HEK293 (cell line): Measurements from ENCODE around the gene SNRPD3.

Experiments
- GFI1B ChIP-seq: fragments of 450-650 bp; formaldehyde crosslinking; IDR thresholded peaks from 2 replicates; pipeline ENCODE4 v1.5.1; 2016; ENCODE audit warnings: missing biosample characterization, missing genetic modification characterization
- GLI2 ChIP-seq: fragments of 450-650 bp; formaldehyde crosslinking; IDR thresholded peaks from 2 replicates; pipeline ENCODE4; 2017; ENCODE audit warnings: missing biosample characterization, missing genetic modification characterization, low read depth, borderline replicate concordance
- KLF17 ChIP-seq: fragments of 450-650 bp; formaldehyde crosslinking; IDR thresholded peaks from 2 replicates; pipeline ENCODE4 v1.5.1; 2016; ENCODE audit warnings: missing biosample characterization, missing genetic modification characterization
- PRDM2 ChIP-seq: fragments of 450-650 bp; formaldehyde crosslinking; IDR thresholded peaks from 2 replicates; pipeline ENCODE4 v1.5.1; 2016; ENCODE audit warnings: missing biosample characterization, missing genetic modification characterization, borderline replicate concordance
- PRDM4 ChIP-seq: fragments of 450-650 bp; formaldehyde crosslinking; IDR thresholded peaks from 2 replicates; pipeline ENCODE4 v1.5.1; 2017; ENCODE audit warnings: missing biosample characterization, missing genetic modification characterization
- SALL2 ChIP-seq: fragments of 450-650 bp; formaldehyde crosslinking; IDR thresholded peaks from 2 replicates; pipeline ENCODE4 v1.5.0; 2017; ENCODE audit warnings: missing biosample characterization, mild to moderate bottlenecking, missing genetic modification characterization, borderline replicate concordance
- WT1 ChIP-seq: fragments of 450-650 bp; formaldehyde crosslinking; IDR thresholded peaks from 2 replicates; pipeline ENCODE4 v1.5.1; 2016; ENCODE audit warnings: missing biosample characterization, missing genetic modification characterization
- ZBTB11 ChIP-seq: fragments of 450-650 bp; formaldehyde crosslinking; conservative IDR thresholded peaks from 2 replicates; pipeline ENCODE4 v1.5.1; 2016; ENCODE audit warnings: low read depth, missing biosample characterization, missing genetic modification characterization
- ZEB2 ChIP-seq: fragments of 450-650 bp; formaldehyde crosslinking; IDR thresholded peaks from 2 replicates; pipeline ENCODE4 v1.5.1; 2016; ENCODE audit warnings: missing biosample characterization, missing genetic modification characterization
- ZNF248 ChIP-seq: fragments of 450-650 bp; formaldehyde crosslinking; IDR thresholded peaks from 2 replicates; pipeline ENCODE4 v1.5.1; 2017; ENCODE audit warnings: missing biosample characterization, missing genetic modification characterization
- ZNF280D ChIP-seq: fragments of 450-650 bp; formaldehyde crosslinking; IDR thresholded peaks from 2 replicates; pipeline ENCODE4 v1.5.1; 2016; ENCODE audit warnings: missing biosample characterization, missing genetic modification characterization
- ZNF335 ChIP-seq: fragments of 450-650 bp; formaldehyde crosslinking; conservative IDR thresholded peaks from 2 replicates; pipeline ENCODE4 v1.5.1; 2016; ENCODE audit warnings: missing biosample characterization, missing genetic modification characterization
- ZNF518A ChIP-seq: fragments of 450-650 bp; formaldehyde crosslinking; conservative IDR thresholded peaks from 2 replicates; pipeline ENCODE4 v1.5.1; 2016; ENCODE audit warnings: low read depth, missing biosample characterization, missing genetic modification characterization
- ZNF600 ChIP-seq: fragments of 450-650 bp; formaldehyde crosslinking; IDR thresholded peaks from 2 replicates; pipeline ENCODE4 v1.5.1; 2016; ENCODE audit warnings: missing biosample characterization, missing genetic modification characterization
- ZNF623 ChIP-seq: fragments of 450-650 bp; formaldehyde crosslinking; IDR thresholded peaks from 2 replicates; pipeline ENCODE4 v1.5.1; 2016; ENCODE audit warnings: missing biosample characterization, missing genetic modification characterization
- ZNF701 ChIP-seq: fragments of 450-650 bp; formaldehyde crosslinking; IDR thresholded peaks from 2 replicates; pipeline ENCODE4 v1.5.1; 2016; ENCODE audit warnings: missing biosample characterization, missing genetic modification characterization
- ZXDB ChIP-seq: fragments of 450-650 bp; formaldehyde crosslinking; IDR thresholded peaks from 2 replicates; pipeline ENCODE4 v1.5.1; 2016; ENCODE audit warnings: missing biosample characterization, missing genetic modification characterization

The SNRPD3 gene

GRCh38 chr22:24506802-24507438 is 48.9 kb upstream of the SNRPD3 start (continued):
- TF ChIP-seq ZNF518A = no peak
- peak; percentile 44; the same call in 1 of the 2 replicates for TF ChIP-seq ZEB2 (tag by site-specific recombination)
- TF ChIP-seq ZXDB = no peak
- no peak for TF ChIP-seq ZNF600 (tag by site-specific recombination)
- TF ChIP-seq PRDM2 (tag by site-specific recombination) = no peak
- TF ChIP-seq SALL2 (tag by site-specific recombination) = no peak
- TF ChIP-seq PRDM4 (tag by site-specific recombination) = peak; percentile 98
- peak; percentile 89 for TF ChIP-seq ZNF335 (tag by site-specific recombination)
- no peak for TF ChIP-seq GFI1B (tag by site-specific recombination)
- no peak for TF ChIP-seq ZNF623
- TF ChIP-seq WT1 (tag by site-specific recombination) = peak; percentile 46; the same call in 1 of the 2 replicates
- TF ChIP-seq ZNF280D (tag by site-specific recombination) = no peak
- 0 out of 2 replicates have a peak, but pooled peaks have one; percentile 59 for TF ChIP-seq GLI2 (tag by site-specific recombination)
- no peak for TF ChIP-seq ZNF248
- no peak for TF ChIP-seq ZNF701 (tag by site-specific recombination)
- TF ChIP-seq ZBTB11 (tag by site-specific recombination) = no peak
- 0 out of 2 replicates have a peak, but pooled peaks have one; percentile 50 for TF ChIP-seq KLF17 (tag by site-specific recombination)
